OCI-LY3 (cell line): ENCODE results near the gene C1QTNF5.

Experiments used
- CTCF ChIP-seq: fragments of 200-600, 300-600 bp; sonication (generic); IDR thresholded peaks from 2 replicates; pipeline ENCODE4 v1.5.1; 2014; ENCODE audit warnings: antibody characterized with exemption, low read length, low read depth
- EZH2phosphoT487 ChIP-seq: fragments of 200-600 bp; shearing (Covaris generic); IDR thresholded peaks from 2 replicates; pipeline ENCODE4 v1.6.1; 2018; ENCODE audit warnings: antibody characterized with exemption, mixed run types, low read depth

DNA sequence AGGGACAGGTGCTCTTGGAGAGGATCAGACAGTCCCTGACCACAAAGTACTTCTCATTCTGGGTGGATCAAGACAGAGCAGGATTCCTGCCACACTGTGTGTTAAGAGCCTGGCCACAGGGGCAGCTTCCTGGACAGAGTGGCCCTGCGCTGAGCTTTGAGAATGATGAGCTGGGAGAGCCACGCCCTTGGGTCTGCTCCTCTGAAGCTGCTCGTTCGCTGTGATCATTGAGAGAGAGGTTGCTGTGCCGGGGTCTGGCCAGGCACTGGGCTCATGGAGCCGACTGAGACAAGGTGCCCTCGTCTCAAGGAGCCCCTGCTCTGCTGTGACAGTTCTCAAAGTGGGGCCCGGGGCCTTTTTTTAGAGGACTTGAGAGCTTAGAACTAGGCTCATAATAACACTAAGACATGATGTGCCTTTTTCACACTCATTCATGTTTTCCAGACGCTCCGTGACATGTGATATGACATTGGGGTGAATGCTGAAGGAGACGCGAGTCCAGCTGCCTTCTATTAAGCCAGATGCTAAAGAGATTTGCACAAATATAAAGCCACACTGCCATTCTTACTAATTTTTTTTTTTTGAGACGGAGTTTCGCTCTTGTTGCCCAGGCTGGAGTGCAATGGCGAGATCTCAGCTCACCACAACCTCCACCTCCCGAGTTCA, 7.4 kb upstream of the C1QTNF5 start:
- no peak for TF ChIP-seq CTCF
- TF ChIP-seq EZH2phosphoT487 = no peak
